GM20431 (cell line): Measurements from ENCODE around the gene TMEM244.
"Not testable (repeated sequence)": the region's sequence is repeated elsewhere in the genome, so short reads cannot be mapped to it uniquely, and the experiment has no call there.

Experiments
- in situ Hi-C: fragments of 300-500 bp; cut with MseI, MboI; formaldehyde crosslinking; loops from one replicate; pipeline ENCODE4 v1.15.0; 2020; ENCODE audit warnings: low sequenced_read_pairs; ENCODE audit not compliant: unreplicated experiment

The TMEM244 gene

GRCh38 chr6:129818251-129818650, 42.9 kb downstream of the TMEM244 start:
- in situ Hi-C loops = no loop called here

GRCh38 chr6:129817821-129818220, 43.3 kb downstream of the TMEM244 start:
- in situ Hi-C loops = no loop called here

GRCh38 chr6:129817332-129817731, 43.8 kb downstream of the TMEM244 start:
- in situ Hi-C loops = no loop called here

GRCh38 chr6:129812145-129812777, 48.9 kb downstream of the TMEM244 start:
- in situ Hi-C loops = no loop called here

- in situ Hi-C loops = not testable (repeated sequence)
These were observed 54.0 kb downstream of the TMEM244 start for GRCh38 chr6:129807141-129807540.

- in situ Hi-C loops = not testable (repeated sequence)
These were observed 58.2 kb downstream of the TMEM244 start for GRCh38 chr6:129802920-129803319.

GRCh38 chr6:129801909-129802308, 59.2 kb downstream of the TMEM244 start:
- in situ Hi-C loops = no loop called here

GRCh38 chr6:129795261-129795660, 65.9 kb downstream of the TMEM244 start:
- in situ Hi-C loops = no loop called here

GRCh38 chr6:129793447-129793846, 67.7 kb downstream of the TMEM244 start:
- in situ Hi-C loops = no loop called here

- in situ Hi-C loops = no loop called here
These were observed 69.1 kb downstream of the TMEM244 start for GRCh38 chr6:129792049-129792448.

- in situ Hi-C loops = no loop called here
These were observed 70.3 kb downstream of the TMEM244 start for GRCh38 chr6:129790785-129791184.

GRCh38 chr6:129789974-129790373, 71.1 kb downstream of the TMEM244 start:
- in situ Hi-C loops = no loop called here

GRCh38 chr6:129787816-129788215, 73.3 kb downstream of the TMEM244 start:
- in situ Hi-C loops = no loop called here

GRCh38 chr6:129786548-129786947, 74.6 kb downstream of the TMEM244 start:
- in situ Hi-C loops = no loop called here

GRCh38 chr6:129785756-129786135, 75.4 kb downstream of the TMEM244 start:
- in situ Hi-C loops = no loop called here

- in situ Hi-C loops = no loop called here
These were observed 75.9 kb downstream of the TMEM244 start for GRCh38 chr6:129785047-129785755.
